ENCODE results near the gene UNC93A. TPM values are rescaled to one million over a fixed set of nuclear protein-coding genes. Genes with fewer than 3 reads are reported as not detected.

Gene UNC93A
- total RNA-seq, 1 experiment from 2014 or later = not detected

GRCh38 chr6:167294241-167294640 is 3.1 kb downstream of the UNC93A start:
- H3K27me3 Mint-ChIP-seq (ENCODE audit: unreplicated experiment) = peaks cover 63% of the 10 kb centered on the region
- no peak for TF ChIP-seq CTCF (IDR thresholded peaks at IDR 0.05; ENCODE audit: unreplicated experiment)

GRCh38 chr6:167294651-167295494 is 3.8 kb downstream of the UNC93A start:
- Mint-ChIP-seq H3K4me1 (ENCODE audit: low read depth, unreplicated experiment) (peaks cover 20% of the 10 kb centered on the region), H3K4me3 (ENCODE audit: low read depth, unreplicated experiment) (no peak overlapping the region), H3K27me3 (ENCODE audit: unreplicated experiment) (peaks cover 70% of the 10 kb centered on the region), H3K36me3 (ENCODE audit: insufficient read depth, unreplicated experiment) (peaks cover 4% of the 10 kb centered on the region), H3K27ac (ENCODE audit: unreplicated experiment) (no peak overlapping the region), H3K9me3 (ENCODE audit: low read depth, unreplicated experiment) (no peaks in the 10 kb centered on the region)
- TF ChIP-seq CTCF (IDR thresholded peaks at IDR 0.05; ENCODE audit: unreplicated experiment) = no peak
- DNase-seq = no peak
- CTCF ChIA-PET = no interaction called here
- intact Hi-C loops (cut with micrococcal nuclease; ENCODE audit: unreplicated experiment) = loop anchor here (5.0 kb wide), 2 partner anchors 57 to 77 kb away; no protein-coding TSS in a partner anchor
- BruUV-seq (replicated peaks) = no TSS peak

More at GRCh38 chr6:167294241-167294640, 3.1 kb downstream of the UNC93A start:
- no peak overlapping the region for H3K27ac Mint-ChIP-seq (ENCODE audit: unreplicated experiment)
- H3K9me3 Mint-ChIP-seq (ENCODE audit: low read depth, unreplicated experiment) = no peaks in the 10 kb centered on the region
- no TSS peak for BruUV-seq (replicated peaks)
- H3K4me1 Mint-ChIP-seq (ENCODE audit: low read depth, unreplicated experiment) = peaks cover 21% of the 10 kb centered on the region
- no peak overlapping the region for H3K4me3 Mint-ChIP-seq (ENCODE audit: low read depth, unreplicated experiment)
- DNase-seq = no peak
- CTCF ChIA-PET = no interaction called here
- intact Hi-C loops (cut with micrococcal nuclease; ENCODE audit: unreplicated experiment) = loop anchor here (5.0 kb wide), 2 partner anchors 58 to 78 kb away; no protein-coding TSS in a partner anchor
- H3K36me3 Mint-ChIP-seq (ENCODE audit: insufficient read depth, unreplicated experiment) = peaks cover 4% of the 10 kb centered on the region

GRCh38 chr6:167295495-167296292 is 4.6 kb downstream of the UNC93A start:
- H3K4me1 Mint-ChIP-seq (ENCODE audit: low read depth, unreplicated experiment) = peaks cover 16% of the 10 kb centered on the region
- CTCF ChIA-PET = no interaction called here
- peaks cover 77% of the 10 kb centered on the region for H3K27me3 Mint-ChIP-seq (ENCODE audit: unreplicated experiment)
- no peaks in the 10 kb centered on the region for H3K9me3 Mint-ChIP-seq (ENCODE audit: low read depth, unreplicated experiment)
- no peak overlapping the region for H3K4me3 Mint-ChIP-seq (ENCODE audit: low read depth, unreplicated experiment)
- no peak overlapping the region for H3K27ac Mint-ChIP-seq (ENCODE audit: unreplicated experiment)
- BruUV-seq (replicated peaks) = no TSS peak
- H3K36me3 Mint-ChIP-seq (ENCODE audit: insufficient read depth, unreplicated experiment) = peaks cover 4% of the 10 kb centered on the region
- TF ChIP-seq CTCF (IDR thresholded peaks at IDR 0.05; ENCODE audit: unreplicated experiment) = no peak
- DNase-seq = no peak
- intact Hi-C loops (cut with micrococcal nuclease; ENCODE audit: unreplicated experiment) = no loop called here

GRCh38 chr6:167296293-167296690 is 5.2 kb downstream of the UNC93A start:
- peaks cover 4% of the 10 kb centered on the region for H3K36me3 Mint-ChIP-seq (ENCODE audit: insufficient read depth, unreplicated experiment)
- CTCF ChIA-PET = no interaction called here

More at GRCh38 chr6:167296293-167296690, 5.2 kb downstream of the UNC93A start:
- intact Hi-C loops (cut with micrococcal nuclease; ENCODE audit: unreplicated experiment) = no loop called here
- no peaks in the 10 kb centered on the region for H3K9me3 Mint-ChIP-seq (ENCODE audit: low read depth, unreplicated experiment)
- no peak for DNase-seq
- peaks cover 10% of the 10 kb centered on the region for H3K4me1 Mint-ChIP-seq (ENCODE audit: low read depth, unreplicated experiment)
- H3K27me3 Mint-ChIP-seq (ENCODE audit: unreplicated experiment) = peaks cover 77% of the 10 kb centered on the region
- no TSS peak for BruUV-seq (replicated peaks)
- no peak for TF ChIP-seq CTCF (IDR thresholded peaks at IDR 0.05; ENCODE audit: unreplicated experiment)
- no peak overlapping the region for H3K27ac Mint-ChIP-seq (ENCODE audit: unreplicated experiment)
- H3K4me3 Mint-ChIP-seq (ENCODE audit: low read depth, unreplicated experiment) = no peak overlapping the region

All from Calu3 (cell line).